GM12801 (cell line): ENCODE data around the gene ACSS3.

Experiments used
- TF ChIP-seq, protein P1 (sequence below): IDR thresholded peaks from one replicate; pipeline ENCODE4 v1.5.1; 2011; ENCODE audit warnings: control low read depth; ENCODE audit not compliant: insufficient read length; ENCODE audit errors: extremely low read depth

The ACSS3 gene

DNA sequence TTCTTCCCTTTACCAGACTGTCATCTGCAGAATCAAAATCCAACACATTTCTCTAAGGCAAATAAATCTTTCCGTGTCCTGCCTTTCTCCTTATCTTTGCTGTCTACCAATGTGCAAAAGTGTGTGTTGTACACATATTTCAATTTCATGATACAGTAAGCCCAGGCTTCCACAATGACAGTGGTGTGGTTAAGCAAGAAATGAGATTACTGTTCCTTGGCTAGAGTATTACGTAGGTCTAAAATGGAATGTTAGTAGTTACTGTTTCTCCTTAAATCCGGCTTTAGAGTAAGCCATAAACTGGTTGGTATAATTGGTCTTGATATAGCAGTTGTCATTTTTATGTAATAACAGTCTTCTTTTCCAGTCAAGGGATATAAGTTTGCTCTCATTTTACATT lies 82.0 kb downstream of the ACSS3 start:
- TF ChIP-seq, protein P1, sequence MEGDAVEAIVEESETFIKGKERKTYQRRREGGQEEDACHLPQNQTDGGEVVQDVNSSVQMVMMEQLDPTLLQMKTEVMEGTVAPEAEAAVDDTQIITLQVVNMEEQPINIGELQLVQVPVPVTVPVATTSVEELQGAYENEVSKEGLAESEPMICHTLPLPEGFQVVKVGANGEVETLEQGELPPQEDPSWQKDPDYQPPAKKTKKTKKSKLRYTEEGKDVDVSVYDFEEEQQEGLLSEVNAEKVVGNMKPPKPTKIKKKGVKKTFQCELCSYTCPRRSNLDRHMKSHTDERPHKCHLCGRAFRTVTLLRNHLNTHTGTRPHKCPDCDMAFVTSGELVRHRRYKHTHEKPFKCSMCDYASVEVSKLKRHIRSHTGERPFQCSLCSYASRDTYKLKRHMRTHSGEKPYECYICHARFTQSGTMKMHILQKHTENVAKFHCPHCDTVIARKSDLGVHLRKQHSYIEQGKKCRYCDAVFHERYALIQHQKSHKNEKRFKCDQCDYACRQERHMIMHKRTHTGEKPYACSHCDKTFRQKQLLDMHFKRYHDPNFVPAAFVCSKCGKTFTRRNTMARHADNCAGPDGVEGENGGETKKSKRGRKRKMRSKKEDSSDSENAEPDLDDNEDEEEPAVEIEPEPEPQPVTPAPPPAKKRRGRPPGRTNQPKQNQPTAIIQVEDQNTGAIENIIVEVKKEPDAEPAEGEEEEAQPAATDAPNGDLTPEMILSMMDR = no peak

DNA sequence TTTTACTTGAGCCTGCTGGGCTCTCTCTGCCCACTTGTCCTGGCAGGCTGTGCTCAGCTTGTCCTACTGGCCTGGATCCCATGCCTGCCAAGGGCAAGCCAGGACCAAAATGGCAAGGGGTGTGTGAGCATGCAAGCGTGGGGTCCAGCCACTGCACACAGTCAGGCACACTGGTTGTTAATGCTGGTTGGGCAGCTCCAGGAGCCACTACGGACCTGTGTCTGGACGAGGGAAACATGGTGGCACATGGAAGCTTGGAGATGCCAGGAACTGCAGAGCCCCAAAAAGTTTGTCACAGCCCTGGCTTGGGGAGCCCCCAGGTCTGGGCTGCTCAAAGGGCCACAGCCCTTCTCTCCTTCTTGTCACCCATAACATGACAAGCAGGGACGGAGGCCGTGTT lies 83.8 kb downstream of the ACSS3 start:
- TF ChIP-seq, protein P1 = no peak

DNA sequence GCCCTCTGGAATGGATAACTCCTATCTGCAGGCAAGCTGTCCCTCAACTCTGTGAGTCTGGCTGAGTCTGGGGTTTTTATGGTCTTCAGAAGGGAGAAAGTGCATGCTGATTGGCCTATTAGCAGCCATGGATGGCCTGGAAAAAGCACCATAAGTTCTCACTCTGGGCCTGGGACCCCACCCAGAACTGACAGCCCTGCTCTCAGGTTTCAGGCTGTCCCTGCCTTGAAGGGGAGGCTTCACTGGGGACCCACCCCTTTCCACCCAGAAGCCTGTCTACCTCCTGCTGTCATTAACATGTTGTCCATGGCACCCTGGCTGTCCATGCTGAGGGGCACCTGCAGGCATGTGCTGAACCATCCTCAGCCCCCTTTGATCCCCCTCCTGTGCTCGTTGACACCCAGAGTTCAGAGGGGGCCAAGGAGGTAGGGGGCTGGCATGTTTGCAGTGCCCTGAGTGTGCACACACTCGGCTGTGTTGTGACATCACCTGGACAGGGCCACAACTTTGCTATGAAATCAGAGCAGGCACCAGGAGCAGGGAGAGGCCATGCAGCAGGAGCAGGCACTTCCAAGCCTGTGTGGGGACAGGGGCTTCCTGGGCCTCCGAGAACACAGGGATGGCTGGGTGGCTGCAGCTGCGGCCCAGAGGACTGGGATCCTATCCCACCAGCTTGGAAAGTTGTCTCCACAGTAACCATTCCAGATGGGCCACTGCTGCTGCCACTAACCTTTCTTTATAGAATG lies 84.7 kb downstream of the ACSS3 start:
- TF ChIP-seq, protein P1 = no peak

DNA sequence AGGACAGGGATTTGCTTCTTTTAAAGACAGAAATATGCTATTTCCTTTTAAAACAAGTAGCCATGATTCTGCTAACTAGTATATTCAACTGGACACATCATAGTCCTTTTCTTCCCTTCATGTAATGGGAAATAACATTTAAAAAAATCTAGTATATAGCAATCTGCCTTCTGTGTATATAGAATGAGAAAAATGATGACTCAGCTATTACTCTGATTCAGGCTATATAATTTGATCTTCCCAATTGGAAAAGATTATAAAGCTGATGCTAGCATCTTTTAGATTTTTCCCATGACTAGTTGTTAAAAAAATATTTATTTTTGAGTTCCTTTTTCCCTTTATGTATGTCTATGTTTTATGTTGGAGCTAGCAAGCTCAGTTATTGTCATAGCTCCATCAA lies 86.9 kb downstream of the ACSS3 start:
- TF ChIP-seq, protein P1 = no peak

DNA sequence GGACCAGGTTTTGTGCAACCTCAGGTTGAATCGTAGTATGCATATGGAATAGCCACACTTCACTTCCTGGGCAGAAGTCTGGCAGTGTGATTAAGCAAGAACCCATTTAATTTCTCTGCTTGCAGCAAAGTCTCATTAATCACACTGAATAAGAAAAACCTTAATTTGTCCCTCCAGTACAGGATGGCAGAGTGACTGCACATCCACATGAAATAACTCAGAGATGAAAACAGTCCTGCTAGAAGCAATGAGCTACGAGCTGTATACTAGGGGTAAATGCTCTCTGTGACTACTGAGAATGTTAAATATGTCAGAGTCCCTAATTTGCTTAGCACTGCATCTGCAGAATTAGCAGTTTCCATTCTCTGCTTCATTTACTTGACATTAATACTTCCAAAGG lies 88.9 kb downstream of the ACSS3 start:
- TF ChIP-seq, protein P1 = no peak

DNA sequence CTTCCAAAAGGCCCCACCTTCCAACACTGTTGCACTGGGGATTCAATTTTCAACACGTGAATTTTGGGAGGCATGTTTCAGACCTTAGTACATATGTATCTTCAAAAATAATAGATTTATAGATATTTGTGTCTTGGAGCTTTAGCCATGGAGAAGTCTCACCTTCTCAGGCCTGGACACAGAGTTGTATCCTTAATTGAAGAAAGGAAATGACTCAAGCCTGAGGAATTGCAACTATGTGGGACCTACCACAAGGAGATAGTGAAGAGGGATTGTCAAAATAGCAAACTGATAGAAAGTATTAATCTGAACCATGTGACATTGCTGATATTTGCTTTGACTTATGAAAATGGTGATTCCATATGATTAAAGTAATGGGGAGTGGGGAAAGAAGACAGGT lies 89.8 kb downstream of the ACSS3 start:
- TF ChIP-seq, protein P1 = no peak

DNA sequence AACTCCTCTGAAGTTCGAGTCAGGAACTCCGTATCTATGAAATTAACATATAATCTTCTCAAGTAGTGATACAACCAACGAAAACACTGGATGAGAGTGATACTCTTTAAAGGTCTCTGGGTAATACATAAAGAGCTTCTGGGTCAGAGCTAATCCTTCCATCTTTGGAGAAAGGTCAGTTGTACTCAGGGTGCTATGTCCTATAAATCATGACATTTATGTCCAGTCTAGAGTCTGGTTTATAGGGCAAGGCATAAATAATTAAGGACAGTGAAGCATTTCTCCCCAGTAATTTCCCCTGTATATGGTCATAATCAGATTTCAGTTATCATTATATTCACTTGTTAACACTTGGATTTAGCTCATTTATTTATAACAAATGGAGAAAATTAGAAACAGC lies 90.6 kb downstream of the ACSS3 start:
- TF ChIP-seq, protein P1 = no peak
